ENCODE measurements around the gene CIC. TPM values are rescaled to one million over a fixed set of nuclear protein-coding genes. Genes with fewer than 3 reads are reported as not detected.

The CIC gene
- total and polyA plus RNA-seq, 2 of the 13 experiments (the other 11 are each of a cell fraction or from before 2014, with no cell fraction given) = 5.9 to 8.0 TPM

GRCh38 chr19:42316223-42317211, 47.5 kb downstream of the CIC start (continued):
- TF ChIP-seq, protein P1, sequence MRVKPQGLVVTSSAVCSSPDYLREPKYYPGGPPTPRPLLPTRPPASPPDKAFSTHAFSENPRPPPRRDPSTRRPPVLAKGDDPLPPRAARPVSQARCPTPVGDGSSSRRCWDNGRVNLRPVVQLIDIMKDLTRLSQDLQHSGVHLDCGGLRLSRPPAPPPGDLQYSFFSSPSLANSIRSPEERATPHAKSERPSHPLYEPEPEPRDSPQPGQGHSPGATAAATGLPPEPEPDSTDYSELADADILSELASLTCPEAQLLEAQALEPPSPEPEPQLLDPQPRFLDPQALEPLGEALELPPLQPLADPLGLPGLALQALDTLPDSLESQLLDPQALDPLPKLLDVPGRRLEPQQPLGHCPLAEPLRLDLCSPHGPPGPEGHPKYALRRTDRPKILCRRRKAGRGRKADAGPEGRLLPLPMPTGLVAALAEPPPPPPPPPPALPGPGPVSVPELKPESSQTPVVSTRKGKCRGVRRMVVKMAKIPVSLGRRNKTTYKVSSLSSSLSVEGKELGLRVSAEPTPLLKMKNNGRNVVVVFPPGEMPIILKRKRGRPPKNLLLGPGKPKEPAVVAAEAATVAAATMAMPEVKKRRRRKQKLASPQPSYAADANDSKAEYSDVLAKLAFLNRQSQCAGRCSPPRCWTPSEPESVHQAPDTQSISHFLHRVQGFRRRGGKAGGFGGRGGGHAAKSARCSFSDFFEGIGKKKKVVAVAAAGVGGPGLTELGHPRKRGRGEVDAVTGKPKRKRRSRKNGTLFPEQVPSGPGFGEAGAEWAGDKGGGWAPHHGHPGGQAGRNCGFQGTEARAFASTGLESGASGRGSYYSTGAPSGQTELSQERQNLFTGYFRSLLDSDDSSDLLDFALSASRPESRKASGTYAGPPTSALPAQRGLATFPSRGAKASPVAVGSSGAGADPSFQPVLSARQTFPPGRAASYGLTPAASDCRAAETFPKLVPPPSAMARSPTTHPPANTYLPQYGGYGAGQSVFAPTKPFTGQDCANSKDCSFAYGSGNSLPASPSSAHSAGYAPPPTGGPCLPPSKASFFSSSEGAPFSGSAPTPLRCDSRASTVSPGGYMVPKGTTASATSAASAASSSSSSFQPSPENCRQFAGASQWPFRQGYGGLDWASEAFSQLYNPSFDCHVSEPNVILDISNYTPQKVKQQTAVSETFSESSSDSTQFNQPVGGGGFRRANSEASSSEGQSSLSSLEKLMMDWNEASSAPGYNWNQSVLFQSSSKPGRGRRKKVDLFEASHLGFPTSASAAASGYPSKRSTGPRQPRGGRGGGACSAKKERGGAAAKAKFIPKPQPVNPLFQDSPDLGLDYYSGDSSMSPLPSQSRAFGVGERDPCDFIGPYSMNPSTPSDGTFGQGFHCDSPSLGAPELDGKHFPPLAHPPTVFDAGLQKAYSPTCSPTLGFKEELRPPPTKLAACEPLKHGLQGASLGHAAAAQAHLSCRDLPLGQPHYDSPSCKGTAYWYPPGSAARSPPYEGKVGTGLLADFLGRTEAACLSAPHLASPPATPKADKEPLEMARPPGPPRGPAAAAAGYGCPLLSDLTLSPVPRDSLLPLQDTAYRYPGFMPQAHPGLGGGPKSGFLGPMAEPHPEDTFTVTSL (CRISPR knock-in tag; IDR thresholded peaks at IDR 0.05; ENCODE audit: borderline replicate concordance) = no peak
- no peak for TF ChIP-seq TCF12 (IDR thresholded peaks at IDR 0.05)
- TF ChIP-seq TCF12 (CRISPR knock-in tag; IDR thresholded peaks at IDR 0.05) = no peak
- no peak for TF ChIP-seq RFXANK (CRISPR knock-in tag; IDR thresholded peaks at IDR 0.05)
- no peak for TF ChIP-seq ZNF225 (CRISPR knock-in tag; IDR thresholded peaks at IDR 0.05)
- no peak for TF ChIP-seq FOXA1 (IDR thresholded peaks at IDR 0.05)
- TF ChIP-seq FOXA1 (CRISPR knock-in tag; IDR thresholded peaks at IDR 0.05) = no peak
- no peak for TF ChIP-seq ZSCAN30 (CRISPR knock-in tag; IDR thresholded peaks at IDR 0.05)
- TF ChIP-seq, protein P2, sequence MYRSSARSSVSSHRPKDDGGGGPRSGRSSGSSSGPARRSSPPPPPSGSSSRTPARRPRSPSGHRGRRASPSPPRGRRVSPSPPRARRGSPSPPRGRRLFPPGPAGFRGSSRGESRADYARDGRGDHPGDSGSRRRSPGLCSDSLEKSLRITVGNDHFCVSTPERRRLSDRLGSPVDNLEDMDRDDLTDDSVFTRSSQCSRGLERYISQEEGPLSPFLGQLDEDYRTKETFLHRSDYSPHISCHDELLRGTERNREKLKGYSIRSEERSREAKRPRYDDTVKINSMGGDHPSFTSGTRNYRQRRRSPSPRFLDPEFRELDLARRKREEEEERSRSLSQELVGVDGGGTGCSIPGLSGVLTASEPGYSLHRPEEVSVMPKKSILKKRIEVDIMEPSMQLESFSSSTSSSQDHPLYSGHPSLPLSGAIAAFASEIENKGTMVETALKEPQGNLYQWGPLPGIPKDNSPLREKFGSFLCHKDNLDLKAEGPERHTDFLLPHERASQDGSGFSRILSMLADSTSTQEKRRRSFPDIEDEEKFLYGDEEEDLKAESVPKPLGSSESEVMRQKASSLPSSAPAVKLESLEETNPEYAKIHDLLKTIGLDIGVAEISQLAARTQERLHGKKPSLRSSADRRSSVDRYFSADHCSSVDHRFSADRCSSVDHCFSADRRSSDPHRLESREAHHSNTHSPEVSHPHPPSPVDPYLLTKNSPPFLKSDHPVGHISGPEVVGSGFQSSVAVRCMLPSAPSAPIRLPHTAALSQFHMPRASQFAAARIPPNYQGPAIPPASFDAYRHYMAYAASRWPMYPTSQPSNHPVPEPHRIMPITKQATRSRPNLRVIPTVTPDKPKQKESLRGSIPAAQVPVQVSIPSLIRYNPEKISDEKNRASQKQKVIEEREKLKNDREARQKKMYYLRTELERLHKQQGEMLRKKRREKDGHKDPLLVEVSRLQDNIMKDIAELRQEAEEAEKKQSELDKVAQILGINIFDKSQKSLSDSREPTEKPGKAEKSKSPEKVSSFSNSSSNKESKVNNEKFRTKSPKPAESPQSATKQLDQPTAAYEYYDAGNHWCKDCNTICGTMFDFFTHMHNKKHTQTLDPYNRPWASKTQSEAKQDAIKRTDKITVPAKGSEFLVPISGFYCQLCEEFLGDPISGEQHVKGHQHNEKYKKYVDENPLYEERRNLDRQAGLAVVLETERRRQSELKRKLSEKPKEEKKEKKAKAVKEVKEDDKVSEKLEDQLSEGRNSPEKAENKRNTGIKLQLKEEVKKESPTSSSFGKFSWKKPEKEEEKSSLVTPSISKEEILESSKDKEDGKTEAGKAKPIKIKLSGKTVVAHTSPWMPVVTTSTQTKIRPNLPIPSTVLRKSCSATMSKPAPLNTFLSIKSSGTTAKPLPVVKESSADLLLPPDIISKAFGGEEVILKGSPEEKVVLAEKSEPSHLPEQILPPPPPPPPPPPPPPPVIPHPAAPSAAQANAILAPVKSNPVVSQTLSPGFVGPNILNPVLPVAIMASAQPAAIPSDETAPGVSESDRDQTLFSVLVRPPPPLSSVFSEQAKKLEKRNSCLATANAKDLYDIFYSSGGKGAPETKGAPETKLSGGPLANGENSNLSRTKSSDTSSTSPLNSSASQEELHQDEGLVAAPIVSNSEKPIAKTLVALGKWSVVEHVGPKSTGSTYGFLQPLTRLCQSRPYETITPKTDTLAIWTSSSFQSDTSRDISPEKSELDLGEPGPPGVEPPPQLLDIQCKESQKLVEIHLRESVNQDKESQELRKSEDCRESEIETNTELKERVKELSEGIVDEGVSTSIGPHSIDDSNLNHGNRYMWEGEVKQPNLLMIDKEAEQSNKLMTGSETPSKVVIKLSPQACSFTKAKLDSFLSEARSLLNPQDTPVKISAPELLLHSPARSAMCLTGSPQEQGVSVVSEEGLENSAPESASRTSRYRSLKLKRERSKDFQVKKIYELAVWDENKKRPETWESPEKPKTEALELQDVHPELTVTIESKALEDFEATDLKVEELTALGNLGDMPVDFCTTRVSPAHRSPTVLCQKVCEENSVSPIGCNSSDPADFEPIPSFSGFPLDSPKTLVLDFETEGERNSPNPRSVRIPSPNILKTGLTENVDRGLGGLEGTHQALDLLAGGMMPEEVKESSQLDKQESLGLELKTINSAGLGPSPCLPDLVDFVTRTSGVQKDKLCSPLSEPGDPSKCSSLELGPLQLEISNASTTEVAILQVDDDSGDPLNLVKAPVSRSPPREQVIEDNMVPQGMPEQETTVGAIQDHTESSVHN (CRISPR knock-in tag; IDR thresholded peaks at IDR 0.05) = no peak
- no peak for TF ChIP-seq EZH2 (conservative IDR thresholded peaks at IDR 0.05; ENCODE audit: low read depth, low read length)
- TF ChIP-seq ZFP37 (CRISPR knock-in tag; IDR thresholded peaks at IDR 0.05; ENCODE audit: borderline replicate concordance) = no peak
- no peak for TF ChIP-seq CBX1 (IDR thresholded peaks at IDR 0.05; ENCODE audit: low read depth)
- TF ChIP-seq CEBPB (IDR thresholded peaks at IDR 0.05; ENCODE audit: borderline replicate concordance, low read depth, low read length) = no peak
- no peak for TF ChIP-seq ZNF383 (CRISPR knock-in tag; IDR thresholded peaks at IDR 0.05; ENCODE audit: borderline replicate concordance)
- 0 out of 2 replicates have a peak, but pooled peaks have one; percentile 25 for TF ChIP-seq ZNF7 (CRISPR knock-in tag; IDR thresholded peaks at IDR 0.05)
- TF ChIP-seq, protein P3, sequence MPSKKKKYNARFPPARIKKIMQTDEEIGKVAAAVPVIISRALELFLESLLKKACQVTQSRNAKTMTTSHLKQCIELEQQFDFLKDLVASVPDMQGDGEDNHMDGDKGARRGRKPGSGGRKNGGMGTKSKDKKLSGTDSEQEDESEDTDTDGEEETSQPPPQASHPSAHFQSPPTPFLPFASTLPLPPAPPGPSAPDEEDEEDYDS (CRISPR knock-in tag; IDR thresholded peaks at IDR 0.05) = 0 out of 2 replicates have a peak, but pooled peaks have one; percentile 15
